Neutrophil (primary cell): Measurements from ENCODE around the gene ZDHHC11B.
"Not testable (repeated sequence)": the region's sequence is repeated elsewhere in the genome, so short reads cannot be mapped to it uniquely, and the experiment has no call there.

Experiments
- H3K27ac ChIP-seq: fragments of 200-600 bp; sonication (generic); 2 replicates; pipeline ENCODE4 v1.5.1; 2016; ENCODE audit warnings: mild to moderate bottlenecking, moderate library complexity
- H3K27me3 ChIP-seq: fragments of 200-600 bp; sonication (generic); 2 replicates; pipeline ENCODE4 v1.6.0; 2016; ENCODE audit warnings: mild to moderate bottlenecking
- H3K36me3 ChIP-seq: fragments of 200-600 bp; sonication (generic); 2 replicates; pipeline ENCODE4 v1.5.1; 2017
- H3K4me1 ChIP-seq, 2 experiments: fragments of 200-600 bp in 1 of 2; sonication (generic) in 1 of 2; 1 replicate in 1 of 2; 2 replicates in 1 of 2; pipeline versions ENCODE4 v1.5.1 to v1.6.1; 2013 to 2016; ENCODE audit warnings: low read depth in 1 of 2, low read length in 1 of 2, mild to moderate bottlenecking in 1 of 2, moderate library complexity in 1 of 2; ENCODE audit not compliant: control insufficient read depth in 1 of 2, insufficient read depth in 1 of 2
- H3K4me3 ChIP-seq, 2 experiments: fragments of 200-600 bp in 1 of 2; sonication (generic) in 1 of 2; 1 replicate in 1 of 2; 2 replicates in 1 of 2; pipeline ENCODE4 v1.5.1; 2013 to 2016; ENCODE audit warnings: low read depth in 1 of 2, low read length in 1 of 2, mild to moderate bottlenecking in 1 of 2, moderate library complexity in 1 of 2
- H3K9me3 ChIP-seq: fragments of 200-600 bp; sonication (generic); 2 replicates; pipeline ENCODE4 v1.5.1; 2016
- CTCF ChIP-seq: fragments of 200-600 bp; sonication (generic); IDR thresholded peaks from 2 replicates; pipeline ENCODE4 v1.5.1; 2016; ENCODE audit warnings: antibody characterized with exemption

The ZDHHC11B gene

DNA sequence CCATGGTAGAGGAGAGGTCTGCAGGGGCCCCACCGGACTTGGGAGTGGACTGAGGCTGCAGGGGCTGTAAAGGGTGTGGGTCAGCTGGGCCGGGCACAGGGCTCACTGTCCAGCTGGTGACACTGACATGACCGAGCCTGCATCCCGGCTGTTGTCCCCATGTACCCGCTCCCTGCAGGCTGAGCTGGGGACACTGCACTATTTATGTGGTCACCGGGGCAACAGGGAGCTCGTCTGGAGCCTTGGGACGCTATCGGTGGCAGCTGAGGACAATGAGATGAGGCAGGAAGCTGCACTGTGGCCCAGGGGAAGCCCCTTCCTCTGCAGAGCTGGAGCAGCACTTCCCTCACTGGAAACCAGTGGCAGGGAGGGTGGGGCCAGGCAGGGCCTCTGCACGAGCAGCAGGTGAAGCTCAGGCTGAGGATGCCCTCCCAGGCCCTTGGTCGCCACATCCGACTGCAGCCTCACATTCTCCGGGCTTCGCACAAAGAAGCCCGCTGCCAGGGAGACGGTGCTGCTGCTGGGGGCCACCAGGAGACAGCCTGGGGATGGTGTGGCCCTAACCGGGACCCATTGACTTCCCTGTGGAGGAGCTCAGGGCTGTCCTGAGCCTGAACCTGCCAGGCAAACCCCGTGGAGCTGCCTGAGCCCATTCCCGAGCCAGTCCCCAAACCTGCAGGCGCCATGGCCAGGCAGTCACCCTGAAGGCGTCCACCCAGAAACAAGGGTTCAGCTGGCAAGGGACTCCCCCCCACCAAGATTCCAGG is 26.4 kb downstream of the ZDHHC11B start:
- peaks cover 16% of the 10 kb centered on the region for H3K27me3 ChIP-seq
- no peak for TF ChIP-seq CTCF
- no peaks in the 10 kb centered on the region for H3K36me3 ChIP-seq
- no peaks in the 10 kb centered on the region for H3K4me1 ChIP-seq
- no peak overlapping the region for H3K27ac ChIP-seq
- H3K4me3 ChIP-seq = no peak overlapping the region
- no peaks in the 10 kb centered on the region for H3K9me3 ChIP-seq

- H3K4me1 ChIP-seq = no peaks in the 10 kb centered on the region
- no peak overlapping the region for H3K27ac ChIP-seq
- H3K9me3 ChIP-seq = no peaks in the 10 kb centered on the region
- TF ChIP-seq CTCF = no peak
- H3K27me3 ChIP-seq = peaks cover 16% of the 10 kb centered on the region
- no peaks in the 10 kb centered on the region for H3K36me3 ChIP-seq
- H3K4me3 ChIP-seq = no peak overlapping the region
Measured at GRCh38 chr5:757346-757930, 27.1 kb downstream of the ZDHHC11B start.

DNA sequence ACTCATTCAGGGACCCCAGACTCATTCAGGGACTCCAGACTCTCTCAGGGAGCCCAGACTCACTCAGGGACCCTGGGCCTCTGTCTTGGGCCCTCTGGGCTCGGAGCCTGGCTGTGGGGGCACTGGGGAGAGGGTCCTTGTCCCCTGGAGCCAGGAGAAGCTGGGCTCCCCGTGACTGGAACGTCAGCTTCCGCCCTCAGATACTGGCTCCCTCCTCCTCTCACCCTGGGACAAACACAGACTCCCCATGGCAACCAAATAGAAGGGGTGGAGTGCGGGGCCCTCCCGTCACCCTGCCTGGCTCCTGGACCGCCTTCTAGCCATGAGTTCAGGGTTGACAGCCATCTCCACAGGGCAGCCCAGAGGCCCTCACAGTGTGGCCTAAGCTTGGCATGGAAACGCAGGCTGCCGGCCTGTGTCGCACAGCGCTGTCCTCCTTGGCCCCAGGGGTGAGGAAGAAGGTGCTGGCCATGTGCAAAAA is 27.6 kb downstream of the ZDHHC11B start:
- Histone ChIP-seq H3K27me3 (peaks cover 12% of the 10 kb centered on the region), H3K36me3 (no peaks in the 10 kb centered on the region), H3K9me3 (no peaks in the 10 kb centered on the region), H3K4me1 (no peaks in the 10 kb centered on the region), H3K4me3 (no peak overlapping the region), H3K27ac (no peak overlapping the region)
- no peak for TF ChIP-seq CTCF

DNA sequence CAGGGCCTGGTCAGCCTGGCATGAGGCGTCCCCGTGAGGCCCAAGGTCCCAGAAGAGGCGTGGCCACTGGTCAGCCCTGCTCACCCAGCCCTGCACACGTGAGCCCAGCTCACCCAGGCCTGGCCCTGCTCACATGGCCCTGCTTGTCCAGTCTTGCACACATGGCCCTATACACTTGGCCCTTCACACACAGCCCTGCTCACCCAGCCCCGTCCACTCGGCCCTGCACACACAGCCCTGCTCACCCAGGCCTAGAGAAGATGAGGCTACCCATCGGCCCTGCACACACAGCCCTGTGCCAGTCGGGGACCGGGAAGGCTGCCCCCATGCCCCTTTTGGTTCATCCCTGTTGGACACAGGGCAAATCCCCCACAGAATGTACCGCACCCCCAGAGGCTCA is 28.4 kb downstream of the ZDHHC11B start:
- H3K4me3 ChIP-seq = no peak overlapping the region
- H3K36me3 ChIP-seq = no peaks in the 10 kb centered on the region
- TF ChIP-seq CTCF = no peak
- no peak overlapping the region for H3K27ac ChIP-seq
- peaks cover 12% of the 10 kb centered on the region for H3K27me3 ChIP-seq
- H3K4me1 ChIP-seq = no peaks in the 10 kb centered on the region
- H3K9me3 ChIP-seq = no peaks in the 10 kb centered on the region

DNA sequence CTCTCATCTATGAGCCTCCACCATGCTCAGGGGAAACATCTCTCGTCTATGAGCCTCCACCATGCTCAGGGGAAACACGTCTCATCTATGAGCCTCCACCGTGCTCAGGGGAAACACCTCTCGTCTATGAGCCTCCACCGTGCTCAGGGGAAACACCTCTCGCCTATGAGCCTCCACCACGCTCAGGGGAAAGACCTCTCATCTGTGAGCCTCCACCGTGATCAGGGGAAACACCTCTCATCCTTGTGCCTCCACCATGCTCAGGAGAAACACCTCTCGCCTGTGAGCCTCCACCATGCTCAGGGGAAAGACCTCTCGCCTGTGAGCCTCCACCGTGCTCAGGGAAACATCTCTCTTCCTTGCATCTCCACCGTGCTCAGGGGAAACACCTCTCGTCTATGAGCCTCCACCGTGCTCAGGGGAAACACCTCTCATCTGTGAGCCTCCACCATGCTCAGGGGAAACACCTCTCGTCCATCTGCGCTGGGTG is 30.3 kb downstream of the ZDHHC11B start:
- not testable (repeated sequence) for H3K27me3 ChIP-seq, H3K4me1 ChIP-seq, H3K36me3 ChIP-seq, H3K4me3 ChIP-seq, H3K9me3 ChIP-seq, H3K27ac ChIP-seq

DNA sequence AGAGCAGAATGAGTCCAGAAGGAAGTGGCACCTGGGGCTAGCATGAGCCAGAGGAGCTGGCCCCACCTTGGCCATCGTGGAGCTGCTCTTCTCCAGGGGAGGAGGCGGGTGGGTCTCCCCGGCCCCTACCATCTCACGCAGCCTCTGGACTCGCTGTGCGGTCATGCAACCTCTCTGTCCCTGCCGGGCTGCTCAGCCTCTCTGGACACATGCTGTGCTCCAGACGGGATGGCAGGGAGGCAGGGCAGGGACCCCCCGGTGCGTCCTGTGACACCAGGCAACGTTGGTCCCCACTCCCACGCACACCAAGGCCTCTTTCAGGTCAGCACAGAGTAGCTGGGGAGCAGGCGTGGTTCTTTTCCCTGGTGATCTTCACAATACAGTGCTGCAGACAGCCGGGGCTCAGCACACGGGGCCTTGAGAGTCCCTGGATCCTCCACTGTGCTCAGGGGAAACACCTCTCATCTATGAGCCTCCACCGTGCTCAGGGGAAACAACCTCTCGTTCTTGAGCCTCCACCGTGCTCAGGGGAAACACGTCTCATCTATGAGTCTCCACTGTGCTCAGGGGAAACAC is 30.9 kb downstream of the ZDHHC11B start:
- not testable (repeated sequence) for H3K27me3 ChIP-seq, H3K36me3 ChIP-seq, H3K9me3 ChIP-seq, H3K27ac ChIP-seq, H3K4me1 ChIP-seq, H3K4me3 ChIP-seq

DNA sequence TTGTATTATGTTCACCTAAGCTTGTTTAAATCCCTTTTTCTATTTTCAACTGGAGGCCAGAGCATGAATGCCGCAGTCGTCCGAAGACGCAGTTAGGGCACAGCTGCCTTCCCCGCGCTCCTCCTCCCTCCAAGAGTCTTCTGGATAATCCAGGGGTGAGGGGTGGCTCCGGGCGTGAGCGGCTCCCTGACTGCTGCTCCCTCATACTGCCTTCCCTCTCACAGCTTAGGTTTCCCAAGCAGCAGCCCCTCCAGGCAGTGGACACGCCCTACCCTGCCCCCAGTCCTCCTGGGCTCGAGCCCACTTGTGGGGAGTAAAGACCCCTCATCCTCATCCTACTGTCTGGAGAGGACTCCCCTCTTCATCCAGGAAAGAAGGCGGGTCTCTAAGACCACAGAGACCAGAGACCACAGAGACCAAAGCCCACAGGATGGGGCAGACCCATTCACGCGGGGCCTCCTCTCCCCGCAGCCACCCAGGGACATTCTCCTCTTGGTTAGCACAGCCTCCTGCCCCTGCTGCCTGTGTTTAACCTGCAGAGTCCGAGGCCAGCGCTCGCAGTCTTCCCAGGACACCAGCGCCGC is 31.9 kb downstream of the ZDHHC11B start:
- H3K27me3 ChIP-seq, H3K36me3 ChIP-seq, H3K4me1 ChIP-seq, H3K27ac ChIP-seq, H3K4me3 ChIP-seq, H3K9me3 ChIP-seq: not testable (repeated sequence)

DNA sequence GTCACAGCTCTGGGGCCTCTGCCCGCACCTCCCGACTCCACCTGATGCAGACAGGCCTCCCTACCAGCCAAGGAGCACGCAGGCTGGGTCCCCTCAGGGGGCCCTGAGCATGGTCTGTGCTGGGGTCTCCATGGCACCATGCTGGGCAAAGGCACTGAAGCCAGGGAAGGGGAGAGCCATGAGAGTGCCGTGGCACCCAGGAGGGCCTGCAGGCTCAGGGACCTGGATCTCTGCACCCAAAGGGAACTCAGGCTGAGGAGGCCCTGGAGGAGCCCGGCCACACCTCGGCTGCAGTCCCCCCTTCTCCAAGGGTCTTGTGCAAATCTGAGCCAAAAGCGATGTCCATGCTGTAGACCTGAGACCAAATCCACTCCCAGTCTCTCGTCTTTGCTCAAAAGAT is 32.5 kb downstream of the ZDHHC11B start:
- not testable (repeated sequence) for H3K9me3 ChIP-seq, H3K27ac ChIP-seq, H3K4me1 ChIP-seq, H3K4me3 ChIP-seq, H3K36me3 ChIP-seq, H3K27me3 ChIP-seq
